Measurements from ENCODE around the gene USP10. TPM values are rescaled to one million over a fixed set of nuclear protein-coding genes. Genes with fewer than 3 reads are reported as not detected.

Gene USP10, protein sequence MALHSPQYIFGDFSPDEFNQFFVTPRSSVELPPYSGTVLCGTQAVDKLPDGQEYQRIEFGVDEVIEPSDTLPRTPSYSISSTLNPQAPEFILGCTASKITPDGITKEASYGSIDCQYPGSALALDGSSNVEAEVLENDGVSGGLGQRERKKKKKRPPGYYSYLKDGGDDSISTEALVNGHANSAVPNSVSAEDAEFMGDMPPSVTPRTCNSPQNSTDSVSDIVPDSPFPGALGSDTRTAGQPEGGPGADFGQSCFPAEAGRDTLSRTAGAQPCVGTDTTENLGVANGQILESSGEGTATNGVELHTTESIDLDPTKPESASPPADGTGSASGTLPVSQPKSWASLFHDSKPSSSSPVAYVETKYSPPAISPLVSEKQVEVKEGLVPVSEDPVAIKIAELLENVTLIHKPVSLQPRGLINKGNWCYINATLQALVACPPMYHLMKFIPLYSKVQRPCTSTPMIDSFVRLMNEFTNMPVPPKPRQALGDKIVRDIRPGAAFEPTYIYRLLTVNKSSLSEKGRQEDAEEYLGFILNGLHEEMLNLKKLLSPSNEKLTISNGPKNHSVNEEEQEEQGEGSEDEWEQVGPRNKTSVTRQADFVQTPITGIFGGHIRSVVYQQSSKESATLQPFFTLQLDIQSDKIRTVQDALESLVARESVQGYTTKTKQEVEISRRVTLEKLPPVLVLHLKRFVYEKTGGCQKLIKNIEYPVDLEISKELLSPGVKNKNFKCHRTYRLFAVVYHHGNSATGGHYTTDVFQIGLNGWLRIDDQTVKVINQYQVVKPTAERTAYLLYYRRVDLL
- total RNA-seq (10 to 100 TPM; 45.5 to 66.5 (median 62.9) TPM), polyA plus RNA-seq (25.8 TPM)
- long read RNA-seq, donor 1, transcript USP10-201 (14 exons, 3,009 nt) = major isoform, 112 of 166 reads
- long read RNA-seq, donor 1, partial matches to known transcripts = 37 of 166 reads
- long read RNA-seq, donor 1, other reads (novel, unspliced or antisense) = 14 of 166 reads
- long read RNA-seq, donor 2, transcript USP10-201 (14 exons, 3,009 nt) = major isoform, 20 of 42 reads
- long read RNA-seq, donor 2, partial matches to known transcripts = 17 of 42 reads
- long read RNA-seq, donor 2, other reads (novel, unspliced or antisense) = 3 of 42 reads
- long read RNA-seq, donor 3, transcript USP10-201 (14 exons, 3,009 nt) = major isoform, 161 of 267 reads
- long read RNA-seq, donor 3, partial matches to known transcripts = 61 of 267 reads
- long read RNA-seq, donor 3, other reads (novel, unspliced or antisense) = 39 of 267 reads
- long read RNA-seq, donor 4, transcript USP10-201 (14 exons, 3,009 nt) = major isoform, 25 of 41 reads
- long read RNA-seq, donor 4, partial matches to known transcripts = 12 of 41 reads
- long read RNA-seq, donor 4, other reads (novel, unspliced or antisense) = 4 of 41 reads

DNA sequence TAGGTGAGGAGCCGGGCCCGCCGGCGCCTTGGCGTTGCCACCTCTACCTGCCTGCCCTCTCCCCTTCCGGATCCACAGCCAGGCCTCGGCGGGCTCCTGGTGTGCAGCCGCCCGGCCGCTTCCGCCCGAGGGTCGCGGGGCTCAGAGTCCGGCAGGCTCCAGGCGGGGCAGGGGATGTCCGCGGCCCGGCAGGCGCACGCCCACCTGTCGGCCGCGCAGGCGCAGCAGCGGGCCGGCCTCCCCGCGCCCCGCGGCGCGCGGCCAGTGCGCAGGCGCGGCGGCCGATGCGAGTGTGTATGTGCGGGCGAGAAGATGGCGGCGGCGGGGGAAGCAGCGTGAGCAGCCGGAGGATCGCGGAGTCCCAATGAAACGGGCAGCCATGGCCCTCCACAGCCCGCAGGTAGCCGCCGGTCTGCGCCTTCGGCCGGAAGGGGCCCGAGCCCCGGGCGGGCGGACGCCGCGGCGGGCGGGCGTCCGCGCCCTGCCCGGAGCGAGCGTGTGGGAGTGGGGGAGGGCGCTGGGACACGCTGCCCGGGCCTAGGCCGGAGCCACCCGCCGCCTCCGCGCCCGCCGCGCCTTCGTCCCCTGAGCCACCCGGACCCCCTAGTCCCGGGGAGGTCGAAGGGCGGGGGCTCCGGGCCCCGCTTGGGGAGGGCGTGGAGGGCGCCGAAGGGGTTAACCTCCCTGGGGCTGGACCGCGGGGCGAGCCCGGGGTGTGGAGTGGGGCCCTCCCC lies at the start of gene USP10:
USP10 (plus strand) TSS at position 289 of the 734 bp plus-strand sequence; CDS start at position 380, 91 bp downstream.
- H3K27ac ChIP-seq (ENCODE audit: low read length) = peak within 1 kb of the TSS; percentile 49
- DNase-seq (peak; percentile 81 to 94 (median 92)), ATAC-seq (peak; percentile 88 to 91)
- intact Hi-C loops (cut with DNase I) = no loop called here
- peak within 1 kb of the TSS; percentile 87 for H3K4me3 ChIP-seq (ENCODE audit: low read length)
- no peaks in the 10 kb centered on the region for H3K27me3 ChIP-seq (ENCODE audit: control insufficient read depth, insufficient read depth)
- H3K9me3 ChIP-seq (ENCODE audit: control insufficient read depth, low read length) = no peaks in the 10 kb centered on the region
- under 1% methylated on average over 97 of the region's 97 CpGs for WGBS
- H3K4me1 ChIP-seq (ENCODE audit: control insufficient read depth, insufficient read depth, low read length) = no peaks in the 10 kb centered on the region

DNA sequence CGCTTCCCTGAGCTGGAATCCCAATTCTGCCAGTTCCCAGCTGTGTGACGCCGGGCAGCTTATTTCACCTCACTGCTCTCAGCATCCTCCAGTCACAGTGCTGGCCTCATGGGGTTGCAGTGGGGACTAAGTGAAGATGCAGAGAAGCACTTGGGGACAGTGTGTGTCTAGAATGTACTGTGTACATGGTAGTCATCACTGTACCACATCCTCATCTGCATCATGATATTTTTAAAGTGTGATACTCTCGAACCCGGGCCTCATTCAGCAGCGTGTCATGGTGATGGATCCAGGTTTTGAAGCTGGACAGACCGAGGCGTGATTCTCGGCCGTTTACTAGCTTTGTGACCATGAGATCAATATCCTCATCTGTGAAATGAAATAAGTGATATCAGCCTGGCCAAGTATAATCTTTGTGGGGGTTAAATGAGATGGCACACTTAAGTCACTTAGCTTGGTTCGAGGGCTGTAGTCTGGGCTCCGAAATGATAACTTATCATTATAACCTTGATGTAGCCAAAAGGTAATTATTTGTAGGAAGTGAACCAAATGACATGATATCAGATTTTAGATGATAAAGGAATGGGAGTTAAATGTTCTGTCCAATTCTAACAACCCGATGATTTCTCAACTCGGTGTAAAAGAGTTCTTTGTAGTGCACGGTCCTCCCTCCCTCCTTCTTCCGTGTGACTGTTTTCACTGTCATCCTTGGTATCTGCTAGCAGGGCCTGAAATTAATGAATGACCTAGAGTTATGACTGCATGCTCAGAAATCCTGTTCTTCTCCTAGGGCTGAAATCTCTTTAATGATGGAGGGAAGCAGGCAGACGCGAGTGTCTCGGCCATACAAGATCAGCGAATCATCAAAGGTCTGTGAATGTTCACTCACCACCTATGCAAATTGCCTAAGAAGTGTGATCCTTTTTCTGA lies 49.5 kb upstream of the USP10 start:
- Histone ChIP-seq H3K4me3 (ENCODE audit: low read length) (no peak overlapping the region), H3K27me3 (ENCODE audit: control insufficient read depth, insufficient read depth) (no peaks in the 10 kb centered on the region), H3K4me1 (ENCODE audit: control insufficient read depth, insufficient read depth, low read length) (peaks cover 2% of the 10 kb centered on the region), H3K9me3 (ENCODE audit: control insufficient read depth, low read length) (no peaks in the 10 kb centered on the region), H3K27ac (ENCODE audit: low read length) (no peak overlapping the region)
- ATAC-seq (peak in 1 of 2 donors; percentile 3), DNase-seq (no peak)
- intact Hi-C loops (cut with DNase I) = no loop called here
- WGBS = 83% methylated on average over 20 of the region's 20 CpGs

DNA sequence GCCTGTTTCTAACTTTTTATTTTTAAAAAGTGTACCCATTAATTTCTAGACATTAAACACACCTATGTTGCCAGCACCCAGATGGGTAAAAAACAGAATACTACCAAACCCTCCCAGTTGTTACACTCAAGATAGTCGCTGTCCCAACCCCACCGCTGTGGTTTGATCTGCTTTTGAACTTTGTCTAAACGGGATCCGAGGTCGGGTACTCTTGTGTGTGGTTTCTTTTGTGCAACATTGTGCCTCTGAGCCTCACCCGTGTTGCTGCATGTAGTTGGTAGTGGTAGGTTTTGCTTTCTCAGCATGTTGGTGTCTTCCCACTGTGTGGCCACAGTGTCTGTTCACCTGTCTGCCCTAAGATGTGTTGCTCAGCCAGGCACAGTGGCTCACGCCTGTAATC lies 47.2 kb upstream of the USP10 start:
- ATAC-seq (no peak), DNase-seq (no peak)
- 90% methylated on average over 7 of the region's 7 CpGs for WGBS
- intact Hi-C loops (cut with DNase I) = no loop called here
- H3K27me3 ChIP-seq (ENCODE audit: control insufficient read depth, insufficient read depth) = no peaks in the 10 kb centered on the region
- peaks cover 2% of the 10 kb centered on the region for H3K4me1 ChIP-seq (ENCODE audit: control insufficient read depth, insufficient read depth, low read length)
- H3K4me3 ChIP-seq (ENCODE audit: low read length) = no peak overlapping the region
- no peak overlapping the region for H3K27ac ChIP-seq (ENCODE audit: low read length)
- H3K9me3 ChIP-seq (ENCODE audit: control insufficient read depth, low read length) = no peaks in the 10 kb centered on the region

DNA sequence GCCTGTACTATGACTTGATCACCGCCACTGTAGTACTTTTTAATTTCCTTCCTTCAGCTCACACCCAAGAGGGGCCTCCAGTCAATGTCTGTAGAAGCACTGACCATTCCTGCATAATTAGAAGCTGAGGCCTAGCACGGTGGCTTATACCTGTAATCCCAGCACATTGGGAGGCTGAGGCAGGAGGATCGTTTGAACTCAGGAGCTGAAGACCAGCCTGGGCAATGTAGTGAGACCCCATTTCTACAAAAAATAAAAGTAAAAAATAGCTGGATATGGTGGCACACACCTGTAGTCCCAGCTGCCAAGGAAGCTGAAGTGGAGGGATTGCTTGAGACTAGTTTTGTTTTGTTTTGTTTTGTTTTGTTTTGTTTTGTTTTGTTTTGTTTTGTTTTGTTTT lies 45.6 kb upstream of the USP10 start:
- 92% methylated on average over 3 of the region's 3 CpGs for WGBS
- no peaks in the 10 kb centered on the region for H3K9me3 ChIP-seq (ENCODE audit: control insufficient read depth, low read length)
- intact Hi-C loops (cut with DNase I) = no loop called here

DNA sequence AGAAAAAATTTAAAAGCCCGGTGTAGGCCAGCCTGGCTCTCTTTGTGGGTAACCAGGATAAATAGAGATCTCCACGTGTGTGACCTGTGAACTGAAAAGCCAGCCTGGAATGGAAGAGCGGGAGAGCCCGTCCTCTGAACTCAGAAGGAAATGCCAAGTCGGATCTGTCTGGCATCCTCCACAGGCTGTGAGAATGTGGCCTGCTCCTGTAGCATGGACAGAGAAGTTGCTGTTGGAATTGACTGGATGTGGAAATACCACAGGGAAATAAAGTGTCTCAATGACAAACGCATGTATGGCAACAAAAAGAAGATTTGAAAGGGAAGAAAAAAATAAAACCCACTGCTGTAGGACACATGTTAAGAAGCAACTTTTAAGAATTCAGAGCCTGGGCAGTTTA lies 44.8 kb upstream of the USP10 start:
- 55% methylated on average over 6 of the region's 6 CpGs for WGBS
- intact Hi-C loops (cut with DNase I) = no loop called here
- Histone ChIP-seq H3K4me1 (ENCODE audit: control insufficient read depth, insufficient read depth, low read length) (peaks cover under 1% of the 10 kb centered on the region), H3K27ac (ENCODE audit: low read length) (no peak overlapping the region), H3K27me3 (ENCODE audit: control insufficient read depth, insufficient read depth) (no peaks in the 10 kb centered on the region), H3K9me3 (ENCODE audit: control insufficient read depth, low read length) (no peaks in the 10 kb centered on the region), H3K4me3 (ENCODE audit: low read length) (no peak overlapping the region)
- ATAC-seq (no peak), DNase-seq (no peak)

More for the DNA sequence above, 45.6 kb upstream of the USP10 start:
- no peak for DNase-seq
- Histone ChIP-seq H3K27me3 (ENCODE audit: control insufficient read depth, insufficient read depth) (no peaks in the 10 kb centered on the region), H3K27ac (ENCODE audit: low read length) (no peak overlapping the region), H3K4me3 (ENCODE audit: low read length) (no peak overlapping the region), H3K4me1 (ENCODE audit: control insufficient read depth, insufficient read depth, low read length) (peaks cover 2% of the 10 kb centered on the region)
- ATAC-seq = no peak

DNA sequence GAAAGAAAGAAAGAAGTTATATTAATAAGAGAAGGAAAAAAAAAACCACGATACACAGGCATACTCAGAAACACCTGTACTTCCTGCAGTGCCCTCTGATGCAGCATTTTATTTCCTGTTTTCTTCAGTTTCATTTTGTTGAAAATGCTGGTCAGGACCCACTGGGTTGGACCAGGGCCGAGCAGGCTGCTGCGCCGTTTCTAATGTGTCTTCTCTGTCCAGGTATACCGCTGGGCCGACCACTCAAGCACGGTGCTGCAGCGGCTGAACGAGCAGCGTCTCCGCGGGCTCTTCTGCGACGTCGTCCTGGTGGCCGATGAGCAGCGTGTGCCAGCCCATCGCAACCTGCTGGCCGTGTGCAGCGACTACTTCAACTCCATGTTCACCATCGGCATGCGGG lies 43.2 kb upstream of the USP10 start:
- intact Hi-C loops (cut with DNase I) = no loop called here
- Histone ChIP-seq H3K27ac (ENCODE audit: low read length) (no peak overlapping the region), H3K9me3 (ENCODE audit: control insufficient read depth, low read length) (no peaks in the 10 kb centered on the region), H3K4me3 (ENCODE audit: low read length) (no peak overlapping the region), H3K27me3 (ENCODE audit: control insufficient read depth, insufficient read depth) (no peaks in the 10 kb centered on the region), H3K4me1 (ENCODE audit: control insufficient read depth, insufficient read depth, low read length) (no peaks in the 10 kb centered on the region)
- ATAC-seq = no peak
- WGBS = 95% methylated on average over 22 of the region's 22 CpGs
- DNase-seq = no peak

DNA sequence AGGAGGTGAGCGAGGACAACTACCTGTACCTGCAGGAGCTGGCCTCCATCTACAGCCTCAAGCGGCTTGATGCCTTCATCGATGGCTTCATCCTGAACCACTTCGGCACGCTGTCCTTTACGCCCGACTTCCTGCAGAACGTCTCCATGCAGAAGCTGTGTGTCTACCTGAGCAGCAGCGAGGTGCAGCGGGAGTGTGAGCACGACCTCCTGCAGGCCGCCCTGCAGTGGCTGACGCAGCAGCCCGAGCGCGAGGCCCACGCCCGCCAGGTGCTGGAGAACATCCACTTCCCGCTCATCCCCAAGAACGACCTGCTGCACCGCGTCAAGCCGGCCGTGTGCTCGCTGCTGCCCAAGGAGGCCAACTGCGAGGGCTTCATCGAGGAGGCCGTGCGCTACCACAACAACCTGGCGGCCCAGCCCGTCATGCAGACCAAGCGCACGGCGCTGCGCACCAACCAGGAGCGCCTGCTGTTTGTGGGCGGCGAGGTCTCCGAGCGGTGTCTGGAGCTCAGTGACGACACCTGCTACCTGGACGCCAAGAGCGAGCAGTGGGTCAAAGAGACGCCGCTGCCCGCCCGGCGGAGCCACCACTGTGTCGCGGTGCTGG lies 42.5 kb upstream of the USP10 start:
- Histone ChIP-seq H3K27me3 (ENCODE audit: control insufficient read depth, insufficient read depth) (no peaks in the 10 kb centered on the region), H3K4me3 (ENCODE audit: low read length) (no peak overlapping the region), H3K27ac (ENCODE audit: low read length) (no peak overlapping the region), H3K4me1 (ENCODE audit: control insufficient read depth, insufficient read depth, low read length) (no peaks in the 10 kb centered on the region), H3K9me3 (ENCODE audit: control insufficient read depth, low read length) (no peaks in the 10 kb centered on the region)
- WGBS = 97% methylated on average over 50 of the region's 50 CpGs
- peak in 1 of 2 donors; percentile 12 for ATAC-seq
- DNase-seq = no peak
- intact Hi-C loops (cut with DNase I) = no loop called here

DNA sequence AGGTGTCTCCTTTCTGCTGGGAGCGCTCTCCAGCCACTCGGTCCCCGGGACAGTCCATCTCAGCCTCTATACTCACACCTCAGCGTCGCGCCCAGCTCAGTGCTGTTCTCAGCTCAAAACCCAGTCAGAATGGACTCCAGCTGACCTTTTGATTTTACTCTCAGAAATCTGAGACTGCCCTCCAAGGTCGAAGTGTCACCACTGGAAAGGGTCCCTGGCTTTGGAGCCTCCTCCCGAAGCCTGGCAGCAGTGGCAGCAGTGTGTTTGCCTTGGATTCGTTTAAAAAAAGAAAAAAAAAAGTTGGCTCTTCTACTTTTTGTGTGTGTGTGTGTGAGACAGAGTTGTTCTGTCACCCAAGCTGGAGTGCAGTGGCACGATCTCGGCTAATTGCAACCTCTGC lies 41.1 kb upstream of the USP10 start:
- no peaks in the 10 kb centered on the region for H3K9me3 ChIP-seq (ENCODE audit: control insufficient read depth, low read length)
- no peaks in the 10 kb centered on the region for H3K27me3 ChIP-seq (ENCODE audit: control insufficient read depth, insufficient read depth)
- no peak overlapping the region for H3K4me3 ChIP-seq (ENCODE audit: low read length)
- 74% methylated on average over 11 of the region's 11 CpGs for WGBS
- intact Hi-C loops (cut with DNase I) = no loop called here
- H3K4me1 ChIP-seq (ENCODE audit: control insufficient read depth, insufficient read depth, low read length) = no peaks in the 10 kb centered on the region
- ATAC-seq = no peak
- no peak for DNase-seq
- no peak overlapping the region for H3K27ac ChIP-seq (ENCODE audit: low read length)

DNA sequence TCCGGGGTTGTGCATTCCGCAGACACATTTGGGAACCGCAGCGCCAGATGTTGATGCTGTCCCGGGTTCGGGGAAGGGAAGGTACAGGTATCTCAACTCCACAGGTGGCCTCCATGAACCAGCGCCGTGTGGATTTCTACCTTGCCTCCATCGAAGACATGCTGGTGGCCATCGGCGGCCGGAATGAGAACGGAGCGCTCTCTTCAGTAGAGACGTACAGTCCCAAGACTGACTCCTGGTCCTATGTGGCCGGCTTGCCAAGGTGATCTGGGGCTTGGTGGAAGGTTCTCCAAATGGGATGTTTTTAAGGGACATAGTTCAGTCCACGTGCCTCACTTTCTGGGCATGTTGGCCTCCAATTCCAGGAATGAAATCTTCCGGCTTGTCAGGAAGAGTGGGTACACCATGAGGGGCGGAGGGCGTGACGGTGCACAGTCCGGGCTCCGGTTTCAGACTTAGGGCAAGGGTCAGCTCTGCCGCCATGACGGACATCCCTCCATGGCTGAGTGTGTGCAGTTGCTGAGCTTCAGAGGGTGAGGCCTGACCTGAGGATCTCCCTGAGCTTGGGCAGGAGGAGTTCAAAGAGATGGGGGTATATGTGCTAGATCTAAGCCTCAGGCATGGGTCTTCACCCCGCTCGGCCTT lies 40.0 kb upstream of the USP10 start:
- H3K9me3 ChIP-seq (ENCODE audit: control insufficient read depth, low read length) = no peaks in the 10 kb centered on the region
- no peak overlapping the region for H3K27ac ChIP-seq (ENCODE audit: low read length)
- no peak overlapping the region for H3K4me3 ChIP-seq (ENCODE audit: low read length)
- DNase-seq (no peak), ATAC-seq (no peak)
- H3K27me3 ChIP-seq (ENCODE audit: control insufficient read depth, insufficient read depth) = no peaks in the 10 kb centered on the region
- no peaks in the 10 kb centered on the region for H3K4me1 ChIP-seq (ENCODE audit: control insufficient read depth, insufficient read depth, low read length)
- 96% methylated on average over 27 of the region's 27 CpGs for WGBS
- intact Hi-C loops (cut with DNase I) = no loop called here
